ENCODE measurements around the gene PTPRD. TPM values are rescaled to one million over a fixed set of nuclear protein-coding genes. Genes with fewer than 3 reads are reported as not detected.

The PTPRD gene
- total RNA-seq, 1 donor from 2014 or later, result 1.8 TPM

GRCh38 chr9:9901624-9902023 lies 711.2 kb downstream of the PTPRD start:
- no peak for DNase-seq (ENCODE audit: low read depth in 2 of 2)

DNA sequence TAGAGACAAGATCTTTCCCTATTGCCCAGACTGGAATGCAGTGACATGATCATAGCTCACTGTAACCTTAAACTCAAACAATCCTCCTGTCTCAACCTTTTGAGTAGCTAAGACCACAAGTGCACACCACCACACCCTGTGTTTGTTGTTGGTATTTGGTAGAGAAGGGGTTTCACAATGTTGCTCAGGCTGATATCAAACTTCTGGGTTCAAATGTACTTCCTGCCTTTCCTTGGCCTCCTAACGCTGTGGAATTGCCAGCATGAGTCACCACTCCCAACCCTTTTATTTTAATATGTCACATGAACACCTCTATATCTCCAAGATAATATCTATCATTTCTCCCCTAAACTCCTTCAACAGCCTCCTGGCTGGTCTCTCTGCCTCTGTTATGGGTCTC lies 719.0 kb downstream of the PTPRD start:
- DNase-seq (ENCODE audit: low read depth in 2 of 2), result no peak

DNA sequence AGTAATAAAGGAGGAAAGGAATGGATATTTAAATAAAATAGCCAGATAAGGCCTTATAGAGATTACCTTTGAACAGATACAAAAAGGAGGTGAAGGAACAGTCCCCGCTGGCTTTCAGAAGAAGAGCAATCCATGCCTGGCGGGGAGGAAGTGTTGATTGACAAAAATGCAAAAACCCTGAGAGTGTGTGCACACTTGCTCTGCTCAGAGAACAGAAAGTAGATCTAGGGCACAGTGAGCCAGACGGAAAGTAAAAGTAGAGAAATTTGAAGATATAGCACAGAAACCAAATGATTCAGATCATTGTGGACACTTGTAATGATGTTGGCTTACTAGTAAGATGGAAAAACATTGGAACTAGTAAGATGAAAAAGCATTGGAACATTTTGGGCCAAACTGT lies 720.6 kb downstream of the PTPRD start:
- DNase-seq (ENCODE audit: low read depth in 2 of 2), result no peak

DNA sequence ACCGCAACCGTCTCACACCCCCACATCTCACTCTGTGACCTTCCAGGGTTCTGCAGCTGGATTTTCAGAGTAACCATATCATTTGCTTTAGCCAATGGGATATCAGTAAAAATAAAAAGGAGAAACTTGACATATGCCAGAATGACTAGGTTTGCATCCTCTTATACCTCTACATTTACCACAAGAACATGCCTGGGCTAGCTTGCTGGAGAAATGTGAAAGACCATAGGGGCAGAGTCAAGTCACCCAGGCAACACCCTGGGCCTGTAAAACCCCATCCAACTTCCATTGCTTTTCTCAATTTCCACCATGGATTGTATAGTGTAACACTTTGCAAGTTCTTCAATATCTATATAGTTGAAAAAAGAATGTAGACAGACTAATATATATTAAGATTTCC lies 731.1 kb downstream of the PTPRD start:
- no peak for DNase-seq (ENCODE audit: low read depth in 2 of 2)

DNA sequence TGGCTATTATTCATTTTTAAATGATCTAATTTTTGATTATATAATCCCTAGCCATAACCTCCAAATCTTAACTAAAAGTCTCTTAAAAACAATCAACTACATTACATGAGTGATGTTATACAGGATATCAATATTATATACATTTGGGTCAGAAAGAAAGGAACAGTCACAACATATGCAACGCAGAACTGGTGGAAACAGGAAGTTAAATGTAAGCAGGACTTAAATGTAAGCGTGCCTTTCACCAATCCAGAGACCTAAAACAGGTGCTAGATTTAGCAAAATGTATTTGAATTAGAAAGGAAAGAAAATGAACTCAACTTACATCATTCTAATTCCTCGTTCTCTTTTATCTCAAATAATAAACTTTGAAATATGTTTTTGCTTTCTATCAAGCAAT lies 738.5 kb downstream of the PTPRD start:
- DNase-seq (ENCODE audit: low read depth in 2 of 2), result no peak

DNA sequence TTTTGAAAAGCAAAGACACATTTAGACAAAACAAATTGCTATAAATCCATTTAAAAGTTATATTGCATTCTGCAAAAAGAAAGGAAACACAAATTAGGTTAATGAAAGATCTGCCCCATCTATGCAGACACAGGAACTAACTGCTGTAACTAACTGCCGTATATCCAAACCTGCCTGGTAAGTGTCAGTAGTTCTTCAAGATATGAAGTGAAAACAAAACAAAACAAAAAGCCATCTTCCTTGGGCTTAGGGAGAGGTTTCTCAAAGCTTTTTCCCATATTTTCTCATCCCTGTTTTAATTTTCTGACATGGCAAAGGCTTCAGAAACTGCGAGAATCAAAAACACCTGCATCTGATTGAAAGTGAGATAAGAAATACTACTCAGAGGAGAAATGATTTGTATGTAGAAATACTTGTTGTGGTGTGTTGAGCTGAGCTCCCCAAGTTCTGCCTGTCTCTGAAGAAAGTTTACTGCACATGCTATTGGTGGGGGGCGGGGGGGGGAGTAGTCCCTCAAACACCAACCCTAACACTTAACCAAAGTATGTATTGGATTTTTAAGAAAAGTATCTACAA lies 750.5 kb downstream of the PTPRD start:
- no peak for DNase-seq (ENCODE audit: low read depth in 2 of 2)

GRCh38 chr9:9855177-9856078 lies 757.4 kb downstream of the PTPRD start:
- no peak for DNase-seq (ENCODE audit: low read depth in 2 of 2)

- no peak for DNase-seq (ENCODE audit: low read depth in 2 of 2)
Measured at GRCh38 chr9:9847750-9848149, 765.1 kb downstream of the PTPRD start.

DNA sequence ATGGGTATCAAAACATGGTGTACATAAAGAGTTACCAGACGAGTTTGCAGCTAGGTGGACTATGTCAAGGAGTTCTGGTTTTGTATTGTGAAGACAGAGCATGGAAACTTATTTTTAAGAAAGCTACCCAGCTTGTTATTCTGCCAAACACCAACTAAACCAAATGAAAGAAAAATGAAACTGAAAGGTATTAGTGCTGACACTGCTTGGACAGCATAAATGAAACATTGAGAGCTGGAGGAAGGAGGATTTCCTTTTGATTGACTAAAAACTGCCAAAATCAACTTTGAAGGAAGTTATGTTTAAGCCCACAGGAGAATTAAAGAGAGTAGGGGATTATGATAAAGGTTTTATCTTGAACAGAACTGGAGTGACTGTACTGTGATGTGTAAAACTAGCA lies 766.2 kb downstream of the PTPRD start:
- DNase-seq (ENCODE audit: low read depth in 2 of 2), result peak in 1 of 2 donors; percentile 3

DNA sequence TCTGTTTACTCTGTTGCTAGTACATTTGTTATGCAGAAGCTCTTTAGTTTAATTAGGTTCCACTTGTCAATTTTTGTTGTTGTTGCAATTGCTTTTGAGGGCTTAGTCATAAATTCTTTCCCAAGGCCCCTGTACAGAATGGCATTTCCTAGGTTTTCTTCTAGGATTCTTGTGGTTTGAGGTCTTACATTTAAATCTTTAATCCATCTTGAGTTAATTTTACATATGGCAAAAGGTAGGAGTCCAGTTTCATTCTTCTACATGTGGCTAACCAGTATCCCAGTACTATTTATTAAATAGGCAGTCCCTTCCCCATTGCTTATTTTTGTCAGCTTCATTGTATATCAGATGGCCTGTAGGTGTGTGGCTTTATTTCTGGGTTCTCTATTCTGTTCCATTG lies 792.4 kb downstream of the PTPRD start:
- no peak for DNase-seq (ENCODE audit: low read depth in 2 of 2)

- no peak for DNase-seq (ENCODE audit: low read depth in 2 of 2)
Measured at GRCh38 chr9:9819886-9820285, 792.9 kb downstream of the PTPRD start.

DNA sequence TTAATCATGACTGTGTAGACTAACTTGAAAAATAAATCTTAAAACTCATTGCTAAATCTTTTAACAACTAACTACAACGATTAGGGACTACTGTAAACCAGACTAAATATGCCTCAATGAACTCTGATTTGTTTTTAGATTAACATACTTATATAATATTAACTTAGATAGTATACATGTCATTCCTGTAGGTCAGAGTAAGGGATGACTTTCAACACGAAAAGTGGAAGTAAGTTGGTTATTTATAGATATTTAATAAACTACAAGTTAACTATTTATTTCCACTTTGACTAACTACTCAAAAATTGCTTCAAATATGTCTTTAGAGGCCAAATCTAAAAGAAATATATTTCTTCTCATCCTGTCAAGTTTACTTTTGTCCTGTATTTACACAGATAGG lies 795.6 kb downstream of the PTPRD start:
- no peak for DNase-seq (ENCODE audit: low read depth in 2 of 2)

DNA sequence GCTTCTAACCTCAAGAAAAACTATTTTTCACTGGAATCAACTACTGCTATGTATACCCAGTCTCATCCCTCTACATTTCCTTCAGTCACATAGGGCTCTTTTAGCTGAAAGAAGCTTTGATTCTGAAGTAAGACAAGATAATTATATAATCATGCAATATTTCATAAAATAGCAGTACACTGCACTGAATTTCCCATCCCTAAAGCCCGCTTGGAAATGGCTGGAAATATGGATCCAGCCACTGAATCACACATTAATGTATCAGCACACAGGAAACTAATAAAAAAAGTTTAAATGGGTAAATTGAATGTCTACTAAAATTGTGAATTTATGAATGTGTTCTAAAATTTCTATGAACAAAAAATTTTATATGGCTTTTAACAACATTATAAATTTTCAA lies 808.7 kb downstream of the PTPRD start:
- DNase-seq (ENCODE audit: low read depth in 2 of 2), result no peak

GRCh38 chr9:9799287-9799686 lies 813.5 kb downstream of the PTPRD start:
- DNase-seq (ENCODE audit: low read depth in 2 of 2), result no peak

- DNase-seq (ENCODE audit: low read depth in 2 of 2), result no peak
Measured at GRCh38 chr9:9792144-9792857, 820.5 kb downstream of the PTPRD start.

- DNase-seq (ENCODE audit: low read depth in 2 of 2), result peak; percentile 2 to 24
Measured at GRCh38 chr9:9791611-9792010, 821.2 kb downstream of the PTPRD start.

DNA sequence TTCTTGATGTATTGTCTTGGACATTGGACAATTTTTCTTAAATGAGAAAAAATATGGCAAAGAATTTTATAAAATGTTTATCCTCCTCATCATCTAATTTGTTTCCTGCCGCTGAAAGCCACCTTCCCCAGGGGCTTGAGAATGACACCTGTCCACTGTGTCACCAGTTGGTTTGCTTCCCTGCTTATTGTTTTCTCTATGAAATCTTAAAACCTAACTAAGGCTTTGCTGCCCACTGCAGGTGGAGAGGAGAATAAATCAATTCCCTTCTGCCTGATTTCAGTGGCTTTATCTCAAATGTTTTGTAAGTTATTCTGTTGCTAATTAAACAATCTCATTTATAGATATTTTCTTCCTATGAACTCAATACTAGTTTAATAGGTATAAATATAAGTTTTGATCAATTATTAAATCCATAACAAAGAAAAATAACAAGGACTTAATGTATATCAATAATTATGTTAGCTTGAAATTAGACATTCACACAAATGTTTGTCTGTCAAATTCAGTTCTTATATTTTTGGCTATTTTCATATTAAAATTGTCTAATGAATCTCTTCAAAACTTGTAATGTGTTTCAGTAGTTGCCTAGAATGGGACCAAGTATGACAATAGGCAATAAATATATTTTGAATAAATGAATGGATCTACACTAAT lies 822.5 kb downstream of the PTPRD start:
- peak; percentile 28 to 40 for DNase-seq (ENCODE audit: low read depth in 2 of 2)

DNA sequence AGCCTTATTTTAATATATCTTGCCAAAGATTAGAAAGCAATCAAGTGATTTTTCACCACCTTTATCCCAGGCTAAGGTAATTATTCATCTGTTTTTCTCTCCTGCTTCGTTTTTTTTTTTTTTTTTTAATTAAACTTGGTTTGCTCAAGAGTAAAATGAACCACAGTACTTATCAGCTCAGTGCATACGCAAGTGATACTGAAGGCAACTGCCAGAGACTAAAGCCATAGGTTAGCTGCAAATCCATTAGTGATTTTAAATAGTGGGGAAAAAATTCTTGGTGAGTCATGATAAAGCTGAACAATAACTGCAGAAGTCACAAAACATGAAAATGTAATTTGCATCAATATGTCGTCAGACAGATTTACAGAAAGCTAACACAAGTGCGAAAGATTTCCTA lies 829.1 kb downstream of the PTPRD start:
- DNase-seq (ENCODE audit: low read depth in 2 of 2), result no peak

DNA sequence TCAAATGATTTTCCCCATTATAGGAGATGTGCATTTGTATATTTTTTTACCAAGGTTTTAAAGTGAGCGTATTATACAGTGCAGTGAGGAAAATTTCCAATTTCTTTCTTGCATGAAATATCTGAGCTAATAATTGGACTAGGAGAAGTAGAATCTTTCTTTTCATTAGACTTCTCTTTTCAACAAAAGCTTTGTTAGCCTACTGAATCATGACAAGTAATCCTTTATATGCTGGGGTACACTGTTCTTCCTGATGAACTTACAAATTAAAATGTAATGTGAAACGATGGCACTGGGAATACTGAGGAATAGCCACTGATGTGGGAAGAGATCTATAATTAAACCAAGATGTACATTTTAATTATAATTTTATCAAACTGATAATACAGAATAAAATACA lies 829.6 kb downstream of the PTPRD start:
- DNase-seq (ENCODE audit: low read depth in 2 of 2), result no peak

DNA sequence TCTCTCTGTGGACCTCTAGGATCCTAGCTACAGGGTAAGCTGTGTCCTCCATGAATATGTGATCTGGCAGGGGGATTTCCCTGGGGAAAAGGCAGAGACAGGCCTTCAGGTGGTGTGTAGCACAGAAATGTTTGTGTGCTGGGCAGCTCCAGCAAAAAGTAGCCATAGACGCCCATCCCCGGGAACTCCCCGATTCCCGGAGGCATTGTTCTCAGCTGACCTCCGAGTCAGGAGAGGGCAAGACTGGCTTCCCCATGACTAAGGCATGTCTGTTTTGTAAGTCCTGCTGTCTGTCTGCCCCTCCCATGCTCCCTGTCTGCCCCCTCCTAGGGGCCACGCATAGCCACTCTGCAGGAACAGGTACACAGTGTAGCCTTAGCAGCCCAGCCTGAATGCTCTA lies 834.5 kb downstream of the PTPRD start:
- DNase-seq (ENCODE audit: low read depth in 2 of 2), result peak; percentile 3 to 9

GRCh38 chr9:9774471-9774870 lies 838.3 kb downstream of the PTPRD start:
- no peak for DNase-seq (ENCODE audit: low read depth in 2 of 2)

DNA sequence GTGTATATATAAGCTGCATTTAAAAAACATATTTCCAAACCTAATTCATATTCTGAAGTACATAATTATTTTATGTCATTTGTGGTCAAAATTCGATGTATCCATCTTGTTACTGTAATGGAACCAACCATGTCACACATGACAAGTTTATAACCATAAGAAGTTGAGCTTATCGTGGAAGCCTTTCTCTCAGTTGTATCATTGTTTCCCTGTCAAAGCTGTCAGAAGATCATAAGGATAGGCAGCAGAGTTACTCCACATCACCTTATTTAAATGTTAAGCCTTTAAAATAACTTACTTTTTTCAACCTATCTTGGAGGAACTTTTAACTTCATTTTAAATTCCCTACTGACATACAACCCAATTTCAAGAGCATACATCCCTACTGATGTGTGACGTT lies 841.5 kb downstream of the PTPRD start:
- DNase-seq (ENCODE audit: low read depth in 2 of 2), result no peak

Data from dermis microvascular lymphatic vessel endothelial cell (primary cell).